ES-I3 (cell line): ENCODE results near the gene PRKG1.
"Not testable (repeated sequence)": the region's sequence is repeated elsewhere in the genome, so short reads cannot be mapped to it uniquely, and the experiment has no call there.

ENCODE experiments used
- H3K36me3 ChIP-seq: 2 replicates; pipeline ENCODE4 v1.6.1; 2013; ENCODE audit warnings: mild to moderate bottlenecking, low read length, control low read depth, moderate library complexity; ENCODE audit not compliant: insufficient read depth
- H3K4me1 ChIP-seq: 2 replicates; pipeline ENCODE4 v1.6.1; 2013; ENCODE audit warnings: mild to moderate bottlenecking, control low read depth, low read length; ENCODE audit not compliant: insufficient read depth
- H3K9ac ChIP-seq: 2 replicates; pipeline ENCODE4 v1.6.1; 2013; ENCODE audit warnings: low read depth, mild to moderate bottlenecking, low read length, moderate library complexity
- H3K9me3 ChIP-seq: 2 replicates; pipeline ENCODE4 v1.6.1; 2013; ENCODE audit warnings: mild to moderate bottlenecking, low read length, moderate library complexity; ENCODE audit not compliant: control insufficient read depth, insufficient read depth

Gene PRKG1

GRCh38 chr10:51147644-51148399 lies 73.5 kb downstream of the PRKG1 start:
- Histone ChIP-seq H3K9me3 (no peaks in the 10 kb centered on the region), H3K36me3 (no peaks in the 10 kb centered on the region), H3K9ac (no peak overlapping the region)

GRCh38 chr10:51156926-51157325 lies 82.6 kb downstream of the PRKG1 start:
- Histone ChIP-seq H3K9me3 (no peaks in the 10 kb centered on the region), H3K9ac (no peak overlapping the region), H3K36me3 (no peaks in the 10 kb centered on the region), H3K4me1 (no peaks in the 10 kb centered on the region)

More at GRCh38 chr10:51147644-51148399, 73.5 kb downstream of the PRKG1 start:
- no peaks in the 10 kb centered on the region for H3K4me1 ChIP-seq

GRCh38 chr10:51158832-51159231 lies 84.5 kb downstream of the PRKG1 start:
- no peaks in the 10 kb centered on the region for H3K9me3 ChIP-seq
- no peaks in the 10 kb centered on the region for H3K36me3 ChIP-seq
- no peaks in the 10 kb centered on the region for H3K4me1 ChIP-seq
- H3K9ac ChIP-seq, result no peak overlapping the region

GRCh38 chr10:51159841-51160240 lies 85.6 kb downstream of the PRKG1 start:
- H3K9ac ChIP-seq, result no peak overlapping the region
- H3K9me3 ChIP-seq, result no peaks in the 10 kb centered on the region
- no peaks in the 10 kb centered on the region for H3K36me3 ChIP-seq
- no peaks in the 10 kb centered on the region for H3K4me1 ChIP-seq

GRCh38 chr10:51162002-51162401 lies 87.7 kb downstream of the PRKG1 start:
- H3K4me1 ChIP-seq, result no peaks in the 10 kb centered on the region
- H3K36me3 ChIP-seq, result no peaks in the 10 kb centered on the region
- H3K9me3 ChIP-seq, result no peaks in the 10 kb centered on the region
- H3K9ac ChIP-seq, result no peak overlapping the region

DNA sequence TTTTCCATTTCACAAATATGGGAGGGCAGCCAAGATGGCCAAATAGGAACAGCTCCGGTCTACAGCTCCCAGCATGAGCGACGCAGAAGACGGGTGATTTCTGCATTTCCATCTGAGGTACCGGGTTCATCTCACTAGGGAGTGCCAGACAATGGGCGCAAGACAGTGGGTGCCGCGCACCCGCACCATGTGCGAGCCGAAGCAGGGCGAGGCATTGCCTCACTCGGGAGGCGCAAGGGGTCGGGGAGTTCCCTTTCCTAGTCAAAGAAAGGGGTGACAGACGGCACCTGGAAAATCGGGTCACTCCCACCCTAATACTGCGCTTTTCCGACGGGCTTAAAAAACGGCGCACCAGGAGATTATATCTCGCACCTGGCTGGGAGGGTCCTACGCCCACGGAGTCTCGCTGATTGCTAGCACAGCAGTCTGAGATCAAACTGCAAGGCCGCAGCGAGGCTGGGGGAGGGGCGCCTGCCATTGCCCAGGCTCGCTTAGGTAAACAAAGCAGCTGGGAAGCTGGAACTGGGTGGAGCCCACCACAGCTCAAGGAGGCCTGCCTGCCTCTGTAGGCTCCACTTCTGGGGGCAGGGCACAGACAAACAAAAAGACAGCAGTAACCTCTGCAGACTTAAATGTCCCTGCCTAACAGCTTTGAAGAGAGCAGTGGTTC lies 89.2 kb downstream of the PRKG1 start:
- not testable (repeated sequence) for H3K4me1 ChIP-seq, H3K36me3 ChIP-seq, H3K9me3 ChIP-seq, H3K9ac ChIP-seq

GRCh38 chr10:51168086-51168815 lies 94.0 kb downstream of the PRKG1 start:
- H3K4me1 ChIP-seq, result peaks cover 5% of the 10 kb centered on the region; the same call in 1 of the 2 replicates
- no peaks in the 10 kb centered on the region for H3K9me3 ChIP-seq
- H3K9ac ChIP-seq, result no peak overlapping the region
- no peaks in the 10 kb centered on the region for H3K36me3 ChIP-seq

DNA sequence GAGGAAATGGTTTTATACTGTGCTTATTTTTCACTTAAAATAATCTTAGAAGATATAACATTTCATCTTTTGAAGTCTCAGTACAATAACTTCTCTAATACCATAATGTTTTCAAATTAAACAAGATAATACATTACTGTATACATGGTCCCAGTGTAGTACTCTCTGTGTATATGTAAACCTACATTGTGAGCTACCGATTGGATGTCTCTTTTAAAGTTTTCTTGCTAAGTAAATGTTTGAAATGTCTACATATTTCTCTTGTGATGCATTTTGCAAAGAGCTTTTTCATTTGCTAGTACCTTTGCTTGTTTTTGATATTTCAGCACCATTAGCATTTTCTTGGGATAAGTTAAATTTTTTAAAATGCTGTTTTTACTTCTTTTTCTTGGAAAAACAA lies 94.8 kb downstream of the PRKG1 start:
- Histone ChIP-seq H3K9ac (no peak overlapping the region), H3K4me1 (peaks cover 5% of the 10 kb centered on the region; the same call in 1 of the 2 replicates), H3K9me3 (no peaks in the 10 kb centered on the region), H3K36me3 (no peaks in the 10 kb centered on the region)

GRCh38 chr10:51170518-51171245 lies 96.4 kb downstream of the PRKG1 start:
- H3K4me1 ChIP-seq, result peaks cover 5% of the 10 kb centered on the region; the same call in 1 of the 2 replicates
- no peaks in the 10 kb centered on the region for H3K36me3 ChIP-seq
- H3K9ac ChIP-seq, result no peak overlapping the region
- no peaks in the 10 kb centered on the region for H3K9me3 ChIP-seq

- no peaks in the 10 kb centered on the region for H3K36me3 ChIP-seq
- no peak overlapping the region for H3K9ac ChIP-seq
- no peaks in the 10 kb centered on the region for H3K9me3 ChIP-seq
- H3K4me1 ChIP-seq, result peaks cover 5% of the 10 kb centered on the region; the same call in 1 of the 2 replicates
Measured at GRCh38 chr10:51171946-51172345, 97.7 kb downstream of the PRKG1 start.

- Histone ChIP-seq H3K36me3 (no peaks in the 10 kb centered on the region), H3K4me1 (no peaks in the 10 kb centered on the region), H3K9ac (no peak overlapping the region), H3K9me3 (no peaks in the 10 kb centered on the region)
Measured at GRCh38 chr10:51176976-51177695, 102.8 kb downstream of the PRKG1 start.

DNA sequence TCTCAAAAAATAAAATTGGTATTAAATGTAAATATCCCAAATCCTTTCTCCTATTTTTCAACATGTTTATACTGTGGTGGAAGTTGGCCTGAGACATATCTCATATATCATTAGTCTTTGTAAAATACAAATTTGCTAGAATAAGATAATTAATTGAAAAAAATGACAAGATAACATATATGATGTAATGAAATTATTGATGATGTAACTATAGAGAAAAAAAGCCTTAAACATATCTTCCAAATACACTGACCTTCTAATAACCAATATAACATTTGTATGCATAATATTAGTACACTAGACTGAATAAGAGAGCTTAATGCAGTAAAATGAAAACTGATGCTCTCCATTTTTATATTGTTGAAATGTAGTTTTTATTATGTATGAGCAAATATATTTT lies 104.3 kb downstream of the PRKG1 start:
- H3K9ac ChIP-seq, result no peak overlapping the region
- H3K4me1 ChIP-seq, result no peaks in the 10 kb centered on the region
- no peaks in the 10 kb centered on the region for H3K9me3 ChIP-seq
- H3K36me3 ChIP-seq, result no peaks in the 10 kb centered on the region

DNA sequence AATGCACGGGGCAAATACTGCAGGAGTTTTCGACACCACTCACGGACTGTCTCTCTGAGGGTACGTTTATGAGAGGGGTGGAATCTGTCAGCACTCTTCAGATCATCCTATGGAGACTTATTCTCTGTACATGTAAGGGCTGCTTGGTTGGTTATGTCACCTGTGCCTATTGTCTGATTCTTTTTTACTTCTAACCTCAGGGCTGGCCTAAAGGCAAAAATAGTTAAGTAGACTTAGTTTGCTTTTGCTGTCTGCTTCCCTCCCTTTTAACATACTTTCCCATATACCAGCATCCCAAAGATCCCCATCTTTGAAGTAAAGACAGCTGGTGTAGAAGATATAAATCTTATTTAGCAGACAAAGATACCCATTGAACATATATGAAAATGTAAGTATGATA lies 105.9 kb downstream of the PRKG1 start:
- Histone ChIP-seq H3K36me3 (no peaks in the 10 kb centered on the region), H3K9me3 (no peaks in the 10 kb centered on the region), H3K4me1 (no peaks in the 10 kb centered on the region), H3K9ac (no peak overlapping the region)

DNA sequence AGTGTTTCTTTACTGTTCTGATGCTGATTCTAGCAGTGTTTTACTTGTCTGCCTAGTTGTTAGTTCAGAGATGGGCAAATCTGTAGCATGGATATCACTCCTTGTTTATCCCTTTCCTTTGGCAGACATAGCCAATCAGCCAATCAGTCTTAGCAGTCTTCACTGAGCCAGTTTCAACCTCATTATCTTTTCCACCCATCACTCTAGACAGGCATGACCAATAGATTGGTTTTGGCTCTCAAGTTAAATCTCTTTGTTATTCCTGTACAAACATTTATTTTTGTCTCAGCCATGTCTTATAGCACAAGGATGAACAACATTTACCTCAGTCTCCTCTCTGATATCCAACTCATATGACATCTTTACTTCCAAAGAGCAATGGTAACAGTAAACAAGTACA lies 109.5 kb downstream of the PRKG1 start:
- no peak overlapping the region for H3K9ac ChIP-seq
- H3K9me3 ChIP-seq, result no peaks in the 10 kb centered on the region
- H3K36me3 ChIP-seq, result no peaks in the 10 kb centered on the region
- H3K4me1 ChIP-seq, result no peaks in the 10 kb centered on the region
